ENCODE data around the gene IMMP2L. TPM values are rescaled to one million over a fixed set of nuclear protein-coding genes. Genes with fewer than 3 reads are reported as not detected.

IMMP2L gene
- total and polyA plus RNA-seq, 4 donors = 24.3 to 32.9 (median 26.8) TPM

DNA sequence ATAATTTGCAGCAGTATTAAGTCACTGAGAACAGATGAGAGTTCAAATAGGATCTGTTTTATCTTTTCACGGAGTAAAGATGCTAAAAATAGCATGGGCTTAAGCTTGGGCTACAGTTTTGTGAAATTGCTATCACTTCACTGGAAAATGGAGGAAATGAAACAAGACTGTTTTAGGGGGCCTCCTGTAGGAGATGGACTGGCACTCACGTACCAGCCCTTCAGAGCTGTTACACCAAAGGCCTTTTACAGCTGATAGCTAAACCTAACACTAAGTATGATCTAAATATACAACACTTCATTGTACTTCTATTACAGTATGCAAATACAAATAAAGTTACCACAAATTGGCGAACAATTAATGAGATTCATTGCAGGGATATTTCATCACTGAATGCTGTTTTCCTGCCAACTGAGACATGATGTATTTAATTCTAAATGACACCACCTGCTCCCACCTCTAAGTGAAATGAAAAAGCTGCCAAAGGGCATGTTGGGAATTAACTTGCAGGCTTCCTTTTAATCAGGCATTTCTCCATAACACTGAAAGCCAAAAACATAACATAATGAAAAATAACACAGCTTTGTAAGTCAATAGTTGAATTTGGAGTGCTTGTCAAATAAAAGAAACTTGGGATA lies 775.8 kb downstream of the IMMP2L start:
- Histone ChIP-seq H3K27ac (ENCODE audit: low read depth in 1 of 2, low read length in 2 of 2) (no peak overlapping the region), H3K27me3 (ENCODE audit: control insufficient read depth in 1 of 2, insufficient read depth in 2 of 2, low read length in 1 of 2) (no peaks in the 10 kb centered on the region), H3K4me3 (ENCODE audit: low read length in 2 of 2) (no peak overlapping the region), H3K9me3 (ENCODE audit: control insufficient read depth, low read length) (no peaks in the 10 kb centered on the region), H3K36me3 (ENCODE audit: control insufficient read depth in 1 of 2, insufficient read depth in 2 of 2, low read length in 1 of 2) (no peaks in the 10 kb centered on the region), H3K4me1 (ENCODE audit: control insufficient read depth in 1 of 2, insufficient read depth in 2 of 2, low read length in 2 of 2) (no peaks in the 10 kb centered on the region)
- ATAC-seq (ENCODE audit: low FRiP score) = no peak
- WGBS, 2 donors = 57 to 61% methylated on average over 3 of the region's 3 CpGs
- intact Hi-C loops (cut with DNase I) = no loop called here
- DNase-seq = no peak

DNA sequence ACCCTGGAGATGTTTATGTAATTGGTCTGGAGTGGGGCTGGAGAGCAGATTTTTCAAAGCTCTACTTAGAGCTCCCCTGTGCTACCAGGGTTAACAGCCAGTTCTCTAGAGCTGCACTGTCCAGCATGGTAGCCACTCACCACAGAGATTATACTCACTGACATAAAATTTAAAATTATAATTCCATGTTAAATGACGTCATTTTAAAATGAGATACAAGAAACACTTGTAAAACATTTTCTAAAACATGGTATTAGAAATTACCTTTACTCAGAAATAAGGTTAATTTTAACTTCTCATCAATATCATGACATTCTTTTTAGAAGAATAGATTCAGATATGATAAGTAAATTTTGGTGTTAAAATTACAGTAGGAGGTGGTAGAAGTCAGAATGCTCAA lies 777.5 kb downstream of the IMMP2L start:
- intact Hi-C loops (cut with DNase I) = no loop called here
- no peaks in the 10 kb centered on the region for H3K36me3 ChIP-seq (ENCODE audit: control insufficient read depth in 1 of 2, insufficient read depth in 2 of 2, low read length in 1 of 2)
- no peaks in the 10 kb centered on the region for H3K4me1 ChIP-seq (ENCODE audit: control insufficient read depth in 1 of 2, insufficient read depth in 2 of 2, low read length in 2 of 2)
- ATAC-seq (ENCODE audit: low FRiP score) (no peak), DNase-seq (no peak)
- H3K4me3 ChIP-seq (ENCODE audit: low read length in 2 of 2) = no peak overlapping the region
- no peak overlapping the region for H3K27ac ChIP-seq (ENCODE audit: low read depth in 1 of 2, low read length in 2 of 2)
- no peaks in the 10 kb centered on the region for H3K27me3 ChIP-seq (ENCODE audit: control insufficient read depth in 1 of 2, insufficient read depth in 2 of 2, low read length in 1 of 2)
- 85 to 91% methylated on average over 1 of the region's 1 CpG for WGBS, 2 donors
- no peaks in the 10 kb centered on the region for H3K9me3 ChIP-seq (ENCODE audit: control insufficient read depth, low read length)

DNA sequence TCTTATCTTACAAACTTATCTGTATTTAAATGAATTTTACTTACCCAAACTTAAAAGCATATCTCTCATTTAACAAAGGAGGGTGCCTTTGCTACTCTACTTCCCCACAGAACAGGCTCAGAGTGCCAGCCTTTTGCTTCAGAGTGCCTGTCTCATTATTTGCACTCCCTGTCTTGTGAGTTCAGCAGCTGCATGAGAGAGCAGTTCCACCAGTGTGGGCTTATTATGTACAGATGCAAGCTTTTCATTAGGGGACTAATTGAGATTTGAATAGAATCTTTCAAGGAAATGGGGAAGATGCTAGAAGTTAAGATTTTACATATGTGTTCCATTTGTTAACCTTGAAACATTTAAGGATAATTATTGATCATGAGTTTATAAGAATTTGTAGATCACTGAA lies 781.6 kb downstream of the IMMP2L start:
- Histone ChIP-seq H3K27me3 (ENCODE audit: control insufficient read depth in 1 of 2, insufficient read depth in 2 of 2, low read length in 1 of 2) (no peaks in the 10 kb centered on the region), H3K27ac (ENCODE audit: low read depth in 1 of 2, low read length in 2 of 2) (no peak overlapping the region), H3K4me3 (ENCODE audit: low read length in 2 of 2) (no peak overlapping the region), H3K36me3 (ENCODE audit: control insufficient read depth in 1 of 2, insufficient read depth in 2 of 2, low read length in 1 of 2) (no peaks in the 10 kb centered on the region), H3K9me3 (ENCODE audit: control insufficient read depth, low read length) (no peaks in the 10 kb centered on the region), H3K4me1 (ENCODE audit: control insufficient read depth in 1 of 2, insufficient read depth in 2 of 2, low read length in 2 of 2) (no peaks in the 10 kb centered on the region)
- no peak for ATAC-seq (ENCODE audit: low FRiP score)
- no peak for DNase-seq
- intact Hi-C loops (cut with DNase I) = no loop called here

DNA sequence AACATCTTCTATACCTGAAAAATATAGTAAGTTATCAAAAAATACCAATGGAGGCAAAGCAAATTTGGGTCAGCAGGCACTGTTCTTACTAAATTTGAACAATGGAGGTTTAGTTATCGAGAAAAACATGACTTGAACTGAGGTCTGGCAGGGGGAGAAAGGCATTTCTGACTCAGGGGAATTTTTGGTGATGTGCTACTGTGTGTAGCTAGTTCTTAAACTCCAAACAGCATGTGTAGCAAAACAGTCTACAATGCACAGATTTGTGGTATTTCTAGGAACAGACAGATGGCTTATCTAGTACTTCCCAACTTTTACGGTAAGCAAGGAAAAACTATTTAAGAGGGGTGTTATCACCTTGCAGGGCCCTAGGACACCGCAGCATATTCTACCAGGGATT lies 783.0 kb downstream of the IMMP2L start:
- no peak overlapping the region for H3K4me3 ChIP-seq (ENCODE audit: low read length in 2 of 2)
- no peaks in the 10 kb centered on the region for H3K4me1 ChIP-seq (ENCODE audit: control insufficient read depth in 1 of 2, insufficient read depth in 2 of 2, low read length in 2 of 2)
- H3K36me3 ChIP-seq (ENCODE audit: control insufficient read depth in 1 of 2, insufficient read depth in 2 of 2, low read length in 1 of 2) = no peaks in the 10 kb centered on the region
- WGBS, 2 donors = 92 to 96% methylated on average over 3 of the region's 3 CpGs
- no peaks in the 10 kb centered on the region for H3K27me3 ChIP-seq (ENCODE audit: control insufficient read depth in 1 of 2, insufficient read depth in 2 of 2, low read length in 1 of 2)
- no peak for ATAC-seq (ENCODE audit: low FRiP score)
- intact Hi-C loops (cut with DNase I) = no loop called here
- no peak overlapping the region for H3K27ac ChIP-seq (ENCODE audit: low read depth in 1 of 2, low read length in 2 of 2)
- DNase-seq = no peak
- no peaks in the 10 kb centered on the region for H3K9me3 ChIP-seq (ENCODE audit: control insufficient read depth, low read length)

DNA sequence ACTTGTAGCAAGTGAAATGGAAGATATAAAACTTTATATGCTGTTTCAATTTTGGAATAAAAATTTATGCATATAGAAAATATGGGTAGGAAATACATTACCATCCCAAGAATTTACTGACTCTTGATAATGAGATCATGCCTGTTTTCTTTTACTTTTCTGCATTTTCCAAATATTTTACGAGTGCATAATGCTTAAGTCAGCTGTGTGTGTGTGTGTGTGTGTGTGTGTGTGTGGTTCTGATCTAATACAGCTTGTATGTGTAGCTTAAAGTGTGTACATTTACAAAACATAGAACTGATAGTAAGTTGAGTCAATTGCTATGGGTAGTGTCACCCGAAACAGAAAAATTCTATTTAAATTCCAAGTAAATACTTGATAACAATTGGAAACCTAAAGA lies 787.2 kb downstream of the IMMP2L start:
- WGBS, 2 donors = 55 to 65% methylated on average over 2 of the region's 2 CpGs

DNA sequence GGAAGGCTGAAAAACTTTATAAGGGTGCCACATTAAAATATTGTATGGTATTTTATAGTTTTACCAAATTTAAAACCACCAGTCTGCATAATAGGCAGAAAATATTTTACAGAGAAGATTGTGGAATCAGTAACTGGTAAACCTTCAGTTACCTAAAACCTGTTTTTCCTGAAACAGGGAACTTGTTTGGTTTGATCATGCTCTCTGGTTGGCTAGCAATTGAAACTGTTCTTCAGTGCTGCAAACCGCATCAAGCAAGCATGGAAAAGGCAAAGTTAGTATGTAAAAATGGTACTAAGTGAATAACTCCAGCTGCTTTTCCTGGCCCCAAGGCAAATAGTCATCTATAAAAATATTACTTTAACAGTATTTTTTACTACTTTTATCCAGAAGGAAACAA lies 788.2 kb downstream of the IMMP2L start:
- ATAC-seq (ENCODE audit: low FRiP score) (no peak), DNase-seq (no peak)
- no peak overlapping the region for H3K27ac ChIP-seq (ENCODE audit: low read depth in 1 of 2, low read length in 2 of 2)
- no peaks in the 10 kb centered on the region for H3K4me1 ChIP-seq (ENCODE audit: control insufficient read depth in 1 of 2, insufficient read depth in 2 of 2, low read length in 2 of 2)
- H3K27me3 ChIP-seq (ENCODE audit: control insufficient read depth in 1 of 2, insufficient read depth in 2 of 2, low read length in 1 of 2) = no peaks in the 10 kb centered on the region
- no peak overlapping the region for H3K4me3 ChIP-seq (ENCODE audit: low read length in 2 of 2)
- no peaks in the 10 kb centered on the region for H3K9me3 ChIP-seq (ENCODE audit: control insufficient read depth, low read length)
- 91 to 96% methylated on average over 1 of the region's 1 CpG for WGBS, 2 donors
- intact Hi-C loops (cut with DNase I) = no loop called here
- no peaks in the 10 kb centered on the region for H3K36me3 ChIP-seq (ENCODE audit: control insufficient read depth in 1 of 2, insufficient read depth in 2 of 2, low read length in 1 of 2)

More for the DNA sequence above, 787.2 kb downstream of the IMMP2L start:
- DNase-seq (no peak), ATAC-seq (ENCODE audit: low FRiP score) (no peak)
- H3K4me3 ChIP-seq (ENCODE audit: low read length in 2 of 2) = no peak overlapping the region
- no peaks in the 10 kb centered on the region for H3K36me3 ChIP-seq (ENCODE audit: control insufficient read depth in 1 of 2, insufficient read depth in 2 of 2, low read length in 1 of 2)
- no peak overlapping the region for H3K27ac ChIP-seq (ENCODE audit: low read depth in 1 of 2, low read length in 2 of 2)
- H3K4me1 ChIP-seq (ENCODE audit: control insufficient read depth in 1 of 2, insufficient read depth in 2 of 2, low read length in 2 of 2) = no peaks in the 10 kb centered on the region
- H3K27me3 ChIP-seq (ENCODE audit: control insufficient read depth in 1 of 2, insufficient read depth in 2 of 2, low read length in 1 of 2) = no peaks in the 10 kb centered on the region
- intact Hi-C loops (cut with DNase I) = no loop called here
- no peaks in the 10 kb centered on the region for H3K9me3 ChIP-seq (ENCODE audit: control insufficient read depth, low read length)

DNA sequence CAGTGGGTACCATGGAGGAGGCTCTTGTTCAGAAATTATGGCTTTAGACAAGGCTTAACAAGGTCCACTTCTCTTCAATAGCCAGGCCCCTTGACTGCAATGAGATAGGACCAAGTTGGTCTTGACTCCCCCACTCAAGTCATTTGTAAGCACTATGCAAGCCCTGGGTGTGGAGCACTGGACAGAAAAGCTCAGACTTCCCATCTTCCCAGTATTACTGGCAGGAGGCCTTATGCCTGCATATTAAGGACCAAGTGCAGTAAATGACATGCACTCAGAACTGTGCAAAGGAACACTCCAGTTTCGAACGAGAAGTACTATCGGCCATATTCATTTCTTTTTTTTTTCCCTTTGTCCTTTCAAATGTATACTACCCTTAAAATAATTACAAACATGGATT lies 789.7 kb downstream of the IMMP2L start:
- H3K4me3 ChIP-seq (ENCODE audit: low read length in 2 of 2) = no peak overlapping the region
- H3K4me1 ChIP-seq (ENCODE audit: control insufficient read depth in 1 of 2, insufficient read depth in 2 of 2, low read length in 2 of 2) = no peaks in the 10 kb centered on the region
- intact Hi-C loops (cut with DNase I) = no loop called here
- H3K9me3 ChIP-seq (ENCODE audit: control insufficient read depth, low read length) = no peaks in the 10 kb centered on the region
- H3K27me3 ChIP-seq (ENCODE audit: control insufficient read depth in 1 of 2, insufficient read depth in 2 of 2, low read length in 1 of 2) = no peaks in the 10 kb centered on the region
- H3K27ac ChIP-seq (ENCODE audit: low read depth in 1 of 2, low read length in 2 of 2) = no peak overlapping the region
- no peak for ATAC-seq (ENCODE audit: low FRiP score)
- 97 to 98% methylated on average over 3 of the region's 3 CpGs for WGBS, 2 donors
- no peaks in the 10 kb centered on the region for H3K36me3 ChIP-seq (ENCODE audit: control insufficient read depth in 1 of 2, insufficient read depth in 2 of 2, low read length in 1 of 2)
- no peak for DNase-seq

DNA sequence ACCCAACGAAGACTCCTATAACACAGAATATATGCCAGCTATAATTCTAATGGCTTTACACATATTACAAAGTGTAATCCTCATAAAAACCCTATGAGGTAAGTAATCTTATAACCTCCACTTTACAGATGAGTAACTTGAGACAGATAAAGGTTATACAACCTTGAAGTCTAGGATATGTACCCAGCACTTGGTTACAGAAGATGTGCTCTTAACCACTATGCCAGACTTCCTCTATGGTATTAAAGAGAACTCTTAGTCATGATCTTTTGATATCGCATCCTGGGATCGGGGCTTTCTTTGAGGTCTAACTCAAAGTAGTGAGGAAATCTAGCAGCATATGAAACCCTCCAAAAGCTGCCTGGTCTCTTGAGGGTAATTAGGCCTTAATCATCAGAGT lies 790.6 kb downstream of the IMMP2L start:
- ATAC-seq (ENCODE audit: low FRiP score) (no peak), DNase-seq (no peak)
- Histone ChIP-seq H3K27ac (ENCODE audit: low read depth in 1 of 2, low read length in 2 of 2) (no peak overlapping the region), H3K9me3 (ENCODE audit: control insufficient read depth, low read length) (no peaks in the 10 kb centered on the region), H3K4me1 (ENCODE audit: control insufficient read depth in 1 of 2, insufficient read depth in 2 of 2, low read length in 2 of 2) (no peaks in the 10 kb centered on the region), H3K4me3 (ENCODE audit: low read length in 2 of 2) (no peak overlapping the region), H3K27me3 (ENCODE audit: control insufficient read depth in 1 of 2, insufficient read depth in 2 of 2, low read length in 1 of 2) (no peaks in the 10 kb centered on the region), H3K36me3 (ENCODE audit: control insufficient read depth in 1 of 2, insufficient read depth in 2 of 2, low read length in 1 of 2) (no peaks in the 10 kb centered on the region)
- intact Hi-C loops (cut with DNase I) = no loop called here
- WGBS, 2 donors = 96 to 97% methylated on average over 3 of the region's 3 CpGs

DNA sequence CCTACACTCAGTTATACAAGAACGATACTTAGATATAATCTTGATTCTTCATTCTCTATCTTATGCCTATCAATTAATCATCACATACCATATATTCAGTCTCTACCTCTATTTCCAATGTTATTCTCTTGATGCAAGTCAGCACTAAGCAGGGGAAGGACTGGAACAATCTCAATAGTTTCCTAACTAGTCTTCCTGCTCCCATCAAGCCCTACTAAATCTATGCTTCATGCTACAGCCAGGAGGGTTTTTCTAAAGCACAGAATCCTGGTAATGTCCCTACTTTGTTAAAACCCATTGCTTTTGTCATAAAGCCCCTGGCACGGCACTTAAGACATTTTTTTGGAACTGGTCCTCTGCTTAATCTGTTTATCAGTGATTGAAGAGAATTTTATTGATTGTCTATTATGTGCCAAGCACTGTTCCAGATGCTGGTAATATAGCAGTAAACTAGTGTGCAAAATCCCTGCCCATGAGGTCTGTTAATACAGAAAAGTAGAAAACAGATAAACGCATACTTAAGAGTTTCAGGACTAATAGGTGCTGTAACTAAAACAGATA lies 794.7 kb downstream of the IMMP2L start:
- Histone ChIP-seq H3K36me3 (ENCODE audit: control insufficient read depth in 1 of 2, insufficient read depth in 2 of 2, low read length in 1 of 2) (no peaks in the 10 kb centered on the region), H3K27me3 (ENCODE audit: control insufficient read depth in 1 of 2, insufficient read depth in 2 of 2, low read length in 1 of 2) (no peaks in the 10 kb centered on the region), H3K4me1 (ENCODE audit: control insufficient read depth in 1 of 2, insufficient read depth in 2 of 2, low read length in 2 of 2) (no peaks in the 10 kb centered on the region), H3K27ac (ENCODE audit: low read depth in 1 of 2, low read length in 2 of 2) (no peak overlapping the region), H3K4me3 (ENCODE audit: low read length in 2 of 2) (no peak overlapping the region), H3K9me3 (ENCODE audit: control insufficient read depth, low read length) (no peaks in the 10 kb centered on the region)
- DNase-seq = no peak
- no peak for ATAC-seq (ENCODE audit: low FRiP score)
- intact Hi-C loops (cut with DNase I) = no loop called here
- WGBS, 2 donors = 86 to 90% methylated on average over 3 of the region's 3 CpGs
